ENCODE data around the gene KCNQ1.

KCNQ1 gene

DNA sequence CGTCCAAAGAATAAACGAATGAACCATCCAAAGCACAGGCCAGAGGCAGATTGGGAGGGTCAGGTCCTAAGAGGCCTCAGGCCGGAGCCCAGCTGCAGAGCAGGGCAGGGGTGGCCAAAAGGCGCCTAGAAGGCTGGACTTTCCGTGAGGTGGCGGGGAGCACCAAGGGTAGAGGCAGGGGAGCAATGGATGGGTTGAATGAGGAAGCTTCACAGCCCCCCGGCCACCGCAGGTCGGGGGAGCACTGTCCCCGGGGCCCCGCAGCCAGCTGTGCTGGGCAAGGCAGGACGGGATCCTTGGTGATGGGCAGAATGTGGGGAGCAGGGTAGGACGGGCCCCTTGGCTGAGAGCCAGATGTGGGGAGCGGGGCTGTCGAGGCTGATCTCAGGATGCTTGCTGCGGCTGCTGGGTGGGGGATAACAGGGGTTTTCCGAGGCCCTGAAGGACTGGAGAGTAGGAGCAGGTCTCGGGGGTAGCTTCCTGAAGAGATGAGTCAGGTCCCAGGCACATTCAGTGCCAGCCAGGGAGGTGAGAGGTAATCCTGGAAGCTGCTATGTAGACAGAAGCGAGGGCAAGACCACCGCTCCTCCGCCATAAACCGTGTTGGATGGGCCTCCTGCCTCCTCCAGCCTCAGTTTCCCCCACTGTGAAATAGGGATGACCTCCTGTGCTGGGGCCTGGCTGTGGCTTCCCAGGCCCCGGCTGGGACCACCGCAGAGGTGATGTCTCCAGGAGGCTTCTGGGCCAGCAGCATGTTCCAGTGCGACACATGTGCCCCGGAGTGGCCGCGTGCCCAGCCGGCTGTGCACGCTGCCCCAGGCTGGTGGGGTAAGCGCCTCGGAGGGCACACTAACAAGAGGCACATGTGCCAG is 289.6 kb downstream of the KCNQ1 start:
- no peak overlapping the region for H3K27ac ChIP-seq
- H3K4me3 ChIP-seq: no peak overlapping the region
- no peaks in the 10 kb centered on the region for H3K27me3 ChIP-seq
- peaks cover 0 to 15% (median 0%) of the 10 kb centered on the region in 11 experiments; a peak in 3 of 22 replicates for H4K20me1 ChIP-seq
- H3K4me1 ChIP-seq: peaks cover 48 to 81% (median 74%) of the 10 kb centered on the region in 10 experiments
- peak overlapping the region; percentile 45 to 88 (median 72); a peak in 20 of 22 replicates for H3K4me2 ChIP-seq
- TF ChIP-seq Cebpa-rat (IDR thresholded peaks at IDR 0.05): no peak
- H3K36me3 ChIP-seq: no peaks in the 10 kb centered on the region
- H3K9me3 ChIP-seq (replicated peaks in 1 of 11): no peaks in the 10 kb centered on the region
- H3K9ac ChIP-seq: no peak overlapping the region

DNA sequence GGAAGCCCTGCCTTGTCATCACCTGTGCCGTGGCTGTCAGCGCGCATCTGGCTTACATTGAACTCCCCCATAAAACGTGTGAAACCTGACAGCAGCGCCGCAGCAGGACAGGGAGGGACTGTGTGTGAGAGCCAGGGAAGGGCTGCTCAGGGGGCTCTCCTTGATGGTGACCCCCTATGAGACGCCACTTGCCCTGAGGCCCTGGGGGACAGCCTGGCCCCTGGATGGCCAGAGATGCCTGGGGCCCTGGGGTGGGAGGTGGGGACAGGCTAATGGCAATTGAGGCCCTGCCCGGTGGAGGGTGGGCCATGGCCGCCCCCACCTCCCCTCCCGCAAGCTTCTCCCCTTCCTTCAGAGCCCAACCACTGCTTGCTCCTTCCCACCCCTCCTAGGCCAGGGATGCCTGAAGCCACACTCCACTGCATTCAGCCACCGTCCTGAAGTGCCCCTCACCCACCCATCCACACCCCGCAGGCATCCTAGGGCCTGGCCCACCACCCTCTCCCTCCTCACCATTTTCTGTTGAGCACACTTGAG is 290.3 kb downstream of the KCNQ1 start:
- Histone ChIP-seq H3K4me1 (peaks cover 48 to 87% (median 80%) of the 10 kb centered on the region in 10 experiments), H3K36me3 (no peaks in the 10 kb centered on the region), H3K9ac (no peak overlapping the region), H3K4me3 (no peak overlapping the region), H4K20me1 (peaks cover 0 to 15% (median 0%) of the 10 kb centered on the region in 11 experiments; a peak in 3 of 22 replicates), H3K27ac (no peak overlapping the region), H3K27me3 (no peaks in the 10 kb centered on the region), H3K4me2 (peak overlapping the region in 8 of 11 experiments; percentile 59 to 88 (median 76); a peak in 12 of 22 replicates), H3K9me3 (replicated peaks in 1 of 11) (no peaks in the 10 kb centered on the region)
- no peak for TF ChIP-seq Cebpa-rat (IDR thresholded peaks at IDR 0.05)

DNA sequence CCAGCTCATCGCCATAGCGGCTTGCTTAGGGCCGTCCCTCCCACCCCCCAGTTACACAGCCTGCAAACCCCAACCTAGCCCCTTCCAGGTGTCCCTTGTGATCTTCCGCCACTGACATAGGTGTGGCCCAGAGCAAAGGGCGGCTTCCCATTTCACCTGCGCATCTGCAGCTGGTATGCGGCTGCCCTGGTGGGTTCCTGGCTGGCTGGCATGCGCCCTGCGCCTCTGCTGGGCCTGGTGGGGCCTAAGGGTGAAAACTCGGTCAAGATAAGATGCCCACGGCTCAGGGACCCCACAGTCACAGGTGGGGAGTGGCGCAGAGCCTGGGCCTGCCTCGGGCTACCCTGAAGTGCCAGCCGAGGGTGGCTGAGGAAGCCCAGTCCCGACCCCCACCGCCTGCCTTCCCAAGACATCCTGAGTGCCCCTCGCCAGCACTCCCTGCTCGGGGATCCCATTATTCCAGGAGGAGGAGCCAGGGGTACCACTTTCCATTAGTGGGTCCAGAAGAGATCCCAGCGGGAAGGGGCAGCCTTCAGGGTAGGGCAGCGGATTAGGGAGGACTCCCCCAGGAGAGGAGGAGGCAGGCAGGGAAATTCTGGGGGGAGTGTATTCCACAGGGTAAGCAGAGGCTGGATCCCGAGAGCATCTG is 291.9 kb downstream of the KCNQ1 start:
- no peaks in the 10 kb centered on the region for H3K36me3 ChIP-seq
- H4K20me1 ChIP-seq: peaks cover 0 to 4% (median 0%) of the 10 kb centered on the region in 11 experiments; a peak in 2 of 22 replicates
- H3K27me3 ChIP-seq: no peaks in the 10 kb centered on the region
- H3K4me1 ChIP-seq: peaks cover 43 to 87% (median 80%) of the 10 kb centered on the region in 10 experiments
- no peak overlapping the region; a peak in 1 of 22 replicates for H3K9ac ChIP-seq
- H3K4me3 ChIP-seq: no peak overlapping the region
- no peaks in the 10 kb centered on the region for H3K9me3 ChIP-seq (replicated peaks in 1 of 11)
- H3K27ac ChIP-seq: no peak overlapping the region
- peak overlapping the region in 9 of 11 experiments; percentile 40 to 81 (median 68); a peak in 13 of 22 replicates for H3K4me2 ChIP-seq
- no peak for TF ChIP-seq Cebpa-rat (IDR thresholded peaks at IDR 0.05)

DNA sequence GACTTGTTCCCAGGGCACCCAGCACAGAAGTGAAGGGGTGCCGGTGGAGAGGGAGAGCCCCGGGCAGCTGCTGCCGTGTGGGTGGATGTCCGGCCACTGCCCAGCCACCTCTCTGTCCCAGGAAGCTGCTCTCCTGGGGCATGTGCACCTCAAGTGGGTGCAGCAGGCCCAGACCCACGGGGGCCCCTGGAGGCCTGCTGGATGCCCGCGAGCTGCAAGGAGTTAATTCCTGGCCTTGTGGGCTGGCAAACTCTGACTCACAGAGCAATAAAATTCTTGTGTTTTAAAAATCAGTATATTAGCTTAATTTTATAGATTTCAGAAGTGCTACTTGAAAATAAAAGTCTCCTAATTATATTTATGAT is 292.4 kb downstream of the KCNQ1 start:
- Histone ChIP-seq H3K27ac (no peak overlapping the region), H3K27me3 (no peaks in the 10 kb centered on the region), H3K4me3 (no peak overlapping the region), H3K9ac (peak overlapping the region in 1 of 11 experiments; percentile 50; a peak in 1 of 22 replicates), H3K36me3 (no peaks in the 10 kb centered on the region), H3K4me2 (peak overlapping the region; percentile 40 to 81 (median 68); a peak in 17 of 22 replicates), H3K4me1 (peaks cover 38 to 87% (median 76%) of the 10 kb centered on the region in 10 experiments), H4K20me1 (peaks cover 0 to 4% (median 0%) of the 10 kb centered on the region in 11 experiments; a peak in 2 of 22 replicates), H3K9me3 (replicated peaks in 1 of 11) (no peaks in the 10 kb centered on the region)
- TF ChIP-seq Cebpa-rat (IDR thresholded peaks at IDR 0.05): no peak

DNA sequence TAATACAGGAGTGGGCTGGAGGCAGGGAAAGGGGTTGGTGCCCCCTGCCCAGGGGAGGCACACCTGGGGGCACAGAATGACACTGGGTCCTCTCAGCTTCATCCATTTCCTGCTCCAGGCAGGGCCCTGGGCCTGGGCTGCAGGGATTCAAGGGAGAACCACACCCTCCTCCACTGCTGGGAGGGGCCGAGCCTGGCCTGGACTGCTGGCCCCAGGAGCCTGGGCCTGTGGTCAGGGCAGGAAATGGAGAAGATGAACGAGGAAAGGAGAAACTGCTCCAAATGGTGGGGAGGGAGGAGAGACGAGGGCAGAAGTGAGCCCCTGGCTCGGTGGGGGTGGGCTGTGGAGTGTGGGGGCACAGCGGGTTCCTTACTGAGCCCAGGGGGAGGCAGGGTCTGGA is 293.1 kb downstream of the KCNQ1 start:
- no peaks in the 10 kb centered on the region for H3K9me3 ChIP-seq (replicated peaks in 1 of 11)
- no peaks in the 10 kb centered on the region for H3K27me3 ChIP-seq
- no peak overlapping the region for H3K4me3 ChIP-seq
- no peak for TF ChIP-seq Cebpa-rat (IDR thresholded peaks at IDR 0.05)
- peak overlapping the region; percentile 40 to 81 (median 68) for H3K4me2 ChIP-seq
- H3K4me1 ChIP-seq: peaks cover 38 to 80% (median 71%) of the 10 kb centered on the region in 10 experiments
- no peaks in the 10 kb centered on the region for H3K36me3 ChIP-seq
- H3K9ac ChIP-seq: peak overlapping the region in 7 of 11 experiments; percentile 15 to 50 (median 29); a peak in 5 of 22 replicates
- H3K27ac ChIP-seq: peak overlapping the region in 3 of 11 experiments; percentile 11 to 25 (median 18); a peak in 3 of 22 replicates
- H4K20me1 ChIP-seq: peaks cover 0 to 4% (median 0%) of the 10 kb centered on the region in 11 experiments; a peak in 2 of 22 replicates

DNA sequence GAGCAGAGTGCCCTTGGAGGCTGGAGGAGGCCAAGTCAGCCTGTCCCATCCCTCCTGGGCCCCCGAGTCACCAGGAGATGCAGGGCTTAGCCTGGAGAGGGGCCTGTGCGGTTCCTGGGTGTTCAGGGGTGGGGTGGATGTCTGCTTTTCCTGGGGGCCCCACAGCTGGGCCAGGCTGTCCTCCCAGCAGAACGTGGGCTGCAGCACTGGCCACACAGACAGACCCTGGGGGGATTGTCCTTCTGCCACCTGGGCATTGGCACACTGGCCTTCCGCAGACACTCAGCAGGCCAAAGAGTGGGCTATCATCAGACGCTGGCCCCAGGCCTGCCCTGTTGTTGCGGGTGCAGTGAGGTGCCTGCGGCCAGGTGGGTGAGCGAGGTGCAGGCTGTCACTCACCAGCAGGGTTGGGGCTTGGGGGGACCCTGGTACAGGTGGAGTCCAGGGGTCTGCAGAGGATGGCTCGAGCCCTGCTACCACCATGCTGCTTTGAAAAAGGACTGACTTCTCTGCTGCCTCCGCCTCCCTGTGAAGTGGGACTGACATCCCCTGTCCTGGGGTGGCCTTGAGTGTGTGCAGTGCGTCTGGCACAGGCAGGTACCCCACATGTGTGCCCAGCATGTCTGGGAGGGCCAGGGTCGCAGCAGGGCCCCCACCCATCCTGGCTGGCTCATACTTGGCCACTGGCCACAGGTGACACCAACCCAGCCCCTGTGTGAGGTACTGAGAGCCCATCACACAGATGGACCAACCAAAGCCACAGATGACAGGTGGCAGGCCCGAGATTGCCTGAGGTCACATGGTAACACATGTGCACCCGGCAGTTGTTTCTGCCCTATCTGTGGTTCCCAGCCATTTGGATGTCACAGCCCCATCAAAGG is 294.0 kb downstream of the KCNQ1 start:
- no peak for TF ChIP-seq Cebpa-rat (IDR thresholded peaks at IDR 0.05)

DNA sequence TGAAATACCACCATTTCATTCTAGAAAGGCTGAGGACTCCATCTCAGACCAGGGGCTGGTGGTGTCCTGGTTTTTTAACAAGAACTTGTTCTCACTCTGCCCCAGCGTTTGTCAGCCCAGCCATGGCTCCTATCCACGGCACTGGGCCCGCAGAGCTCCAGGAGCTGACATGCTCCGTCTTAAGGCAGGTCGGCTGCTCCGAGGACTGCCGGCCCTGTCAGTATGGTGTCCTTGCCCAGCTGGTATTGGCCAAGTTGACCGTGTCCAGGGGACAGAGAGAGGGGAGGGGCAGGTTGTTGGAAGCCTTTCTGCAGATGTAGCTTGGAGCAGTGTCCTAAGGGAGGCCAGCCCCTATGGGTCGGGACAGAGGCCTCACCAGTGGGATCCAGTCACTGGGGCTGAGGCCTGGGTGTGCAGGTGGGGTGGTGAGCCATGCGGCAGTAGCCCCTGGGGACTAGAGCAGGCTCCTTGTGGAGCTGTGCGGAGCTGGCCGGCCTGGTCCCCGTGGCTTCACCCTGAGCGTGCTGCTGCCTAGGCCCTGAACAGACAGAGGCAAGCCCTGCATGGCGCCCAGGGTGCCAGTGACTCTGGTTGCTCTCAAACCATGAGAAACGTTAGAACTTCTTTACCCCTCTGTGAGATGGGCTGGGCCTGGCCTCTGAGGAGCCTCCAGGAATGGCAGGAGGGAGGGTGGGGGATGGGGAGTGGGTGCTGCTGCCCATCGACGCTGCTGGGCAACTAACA is 294.9 kb downstream of the KCNQ1 start:
- Histone ChIP-seq H3K27ac (no peak overlapping the region), H3K27me3 (no peaks in the 10 kb centered on the region), H4K20me1 (no peaks in the 10 kb centered on the region; a peak in 1 of 22 replicates), H3K9me3 (replicated peaks in 1 of 11) (no peaks in the 10 kb centered on the region), H3K4me1 (peaks cover 24 to 62% (median 54%) of the 10 kb centered on the region in 10 experiments), H3K36me3 (no peaks in the 10 kb centered on the region), H3K4me2 (peak overlapping the region in 9 of 11 experiments; percentile 27 to 78 (median 71); a peak in 17 of 22 replicates), H3K9ac (peak overlapping the region in 2 of 11 experiments; percentile 1 to 34; a peak in 5 of 22 replicates), H3K4me3 (no peak overlapping the region)
- TF ChIP-seq Cebpa-rat (IDR thresholded peaks at IDR 0.05): no peak

More for the DNA sequence above, 294.0 kb downstream of the KCNQ1 start:
- H3K9me3 ChIP-seq (replicated peaks in 1 of 11): no peaks in the 10 kb centered on the region
- H3K4me3 ChIP-seq: no peak overlapping the region
- H3K27me3 ChIP-seq: no peaks in the 10 kb centered on the region
- H3K36me3 ChIP-seq: no peaks in the 10 kb centered on the region
- peaks cover 31 to 71% (median 63%) of the 10 kb centered on the region in 10 experiments for H3K4me1 ChIP-seq
- 0 out of 22 replicates have a peak overlapping the region, but pooled peaks of 1 of the 11 experiments have one; percentile 23 for H3K9ac ChIP-seq
- peak overlapping the region in 10 of 11 experiments; percentile 68 to 81 (median 74); a peak in 20 of 22 replicates for H3K4me2 ChIP-seq
- peak overlapping the region in 2 of 11 experiments; percentile 11 to 25; a peak in 2 of 22 replicates for H3K27ac ChIP-seq
- H4K20me1 ChIP-seq: peaks cover 0 to 4% (median 0%) of the 10 kb centered on the region in 11 experiments; a peak in 1 of 22 replicates
